Thyroid gland (tissue), 4 donors: Measurements from ENCODE around the gene GDI2.

ENCODE experiments used
- POLR2A ChIP-seq, 2 donors: fragments of 450-650 bp; IDR thresholded peaks; one replicate each; pipeline ENCODE4 v1.6.1; 2017; ENCODE audit warnings: antibody characterized with exemption in 2 of 2, mild to moderate bottlenecking in 2 of 2, moderate library complexity in 1 of 2
- TF ChIP-seq, protein P1 (sequence below), 6 experiments: fragments of 200-600 bp in 3 of 6; fragments of 450-650 bp in 3 of 6; sonication (generic) in 3 of 6; IDR thresholded peaks; one replicate each; pipeline ENCODE4 v1.5.1; 2016 to 2019; ENCODE audit warnings: antibody characterized with exemption in 6 of 6, mild to moderate bottlenecking in 2 of 6, inconsistent platforms in 1 of 6, moderate library complexity in 1 of 6

DNA sequence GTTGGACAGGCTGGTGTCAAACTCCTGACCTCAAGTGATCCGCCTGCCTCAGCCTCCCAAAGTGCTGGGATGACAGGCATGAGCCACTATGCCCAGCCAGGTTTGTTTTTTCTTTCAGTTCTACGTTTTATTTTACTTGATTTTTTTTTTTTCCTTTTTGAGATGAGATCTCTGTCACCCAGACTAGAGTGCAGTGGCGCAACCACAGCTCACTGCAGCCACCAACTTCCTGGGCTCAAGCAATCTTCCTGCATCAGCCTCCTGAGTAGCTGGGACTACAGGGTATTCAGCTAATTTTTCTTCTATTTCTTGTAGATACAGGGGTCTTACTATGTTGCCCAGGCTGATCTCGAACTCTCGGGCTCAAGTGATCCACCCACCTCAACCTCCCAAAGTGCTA, 24.3 kb downstream of the GDI2 start:
- TF ChIP-seq, protein P1, sequence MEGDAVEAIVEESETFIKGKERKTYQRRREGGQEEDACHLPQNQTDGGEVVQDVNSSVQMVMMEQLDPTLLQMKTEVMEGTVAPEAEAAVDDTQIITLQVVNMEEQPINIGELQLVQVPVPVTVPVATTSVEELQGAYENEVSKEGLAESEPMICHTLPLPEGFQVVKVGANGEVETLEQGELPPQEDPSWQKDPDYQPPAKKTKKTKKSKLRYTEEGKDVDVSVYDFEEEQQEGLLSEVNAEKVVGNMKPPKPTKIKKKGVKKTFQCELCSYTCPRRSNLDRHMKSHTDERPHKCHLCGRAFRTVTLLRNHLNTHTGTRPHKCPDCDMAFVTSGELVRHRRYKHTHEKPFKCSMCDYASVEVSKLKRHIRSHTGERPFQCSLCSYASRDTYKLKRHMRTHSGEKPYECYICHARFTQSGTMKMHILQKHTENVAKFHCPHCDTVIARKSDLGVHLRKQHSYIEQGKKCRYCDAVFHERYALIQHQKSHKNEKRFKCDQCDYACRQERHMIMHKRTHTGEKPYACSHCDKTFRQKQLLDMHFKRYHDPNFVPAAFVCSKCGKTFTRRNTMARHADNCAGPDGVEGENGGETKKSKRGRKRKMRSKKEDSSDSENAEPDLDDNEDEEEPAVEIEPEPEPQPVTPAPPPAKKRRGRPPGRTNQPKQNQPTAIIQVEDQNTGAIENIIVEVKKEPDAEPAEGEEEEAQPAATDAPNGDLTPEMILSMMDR (IDR thresholded peaks at IDR 0.05): no peak
- TF ChIP-seq POLR2A (IDR thresholded peaks at IDR 0.05): no peak
